Measurements from ENCODE around the gene PIGV.

DNA sequence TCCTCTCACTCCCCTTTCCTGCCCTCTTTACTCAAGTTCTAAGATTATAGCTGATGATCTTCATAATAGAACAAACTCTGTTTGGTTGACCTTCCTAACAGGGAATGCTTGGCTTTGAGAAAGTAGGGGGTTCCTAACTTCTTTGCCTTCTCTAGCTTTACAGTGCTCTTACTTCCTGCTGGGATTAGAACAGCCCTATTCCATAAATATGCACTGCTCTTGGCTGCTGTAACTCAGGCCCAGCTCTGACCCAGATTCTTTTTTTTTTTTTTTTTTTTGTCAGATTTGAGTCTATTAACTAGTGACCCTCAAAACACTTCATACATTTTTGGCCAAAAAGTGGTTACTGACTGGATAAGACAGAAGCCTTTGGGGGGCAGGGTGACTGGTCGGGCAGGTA, 39.4 kb upstream of the PIGV start:
- TF ChIP-seq, protein P1, sequence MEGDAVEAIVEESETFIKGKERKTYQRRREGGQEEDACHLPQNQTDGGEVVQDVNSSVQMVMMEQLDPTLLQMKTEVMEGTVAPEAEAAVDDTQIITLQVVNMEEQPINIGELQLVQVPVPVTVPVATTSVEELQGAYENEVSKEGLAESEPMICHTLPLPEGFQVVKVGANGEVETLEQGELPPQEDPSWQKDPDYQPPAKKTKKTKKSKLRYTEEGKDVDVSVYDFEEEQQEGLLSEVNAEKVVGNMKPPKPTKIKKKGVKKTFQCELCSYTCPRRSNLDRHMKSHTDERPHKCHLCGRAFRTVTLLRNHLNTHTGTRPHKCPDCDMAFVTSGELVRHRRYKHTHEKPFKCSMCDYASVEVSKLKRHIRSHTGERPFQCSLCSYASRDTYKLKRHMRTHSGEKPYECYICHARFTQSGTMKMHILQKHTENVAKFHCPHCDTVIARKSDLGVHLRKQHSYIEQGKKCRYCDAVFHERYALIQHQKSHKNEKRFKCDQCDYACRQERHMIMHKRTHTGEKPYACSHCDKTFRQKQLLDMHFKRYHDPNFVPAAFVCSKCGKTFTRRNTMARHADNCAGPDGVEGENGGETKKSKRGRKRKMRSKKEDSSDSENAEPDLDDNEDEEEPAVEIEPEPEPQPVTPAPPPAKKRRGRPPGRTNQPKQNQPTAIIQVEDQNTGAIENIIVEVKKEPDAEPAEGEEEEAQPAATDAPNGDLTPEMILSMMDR (IDR thresholded peaks at IDR 0.05): no peak
- TF ChIP-seq POLR2A (IDR thresholded peaks at IDR 0.05): no peak
